Right ventricle myocardium superior (tissue), 1 donor: ENCODE measurements around the gene CYP46A1. TPM values are rescaled to one million over a fixed set of nuclear protein-coding genes. Genes with fewer than 3 reads are reported as not detected.
"Not testable (repeated sequence)": the region's sequence is repeated elsewhere in the genome, so short reads cannot be mapped to it uniquely, and the experiment has no call there.

Source experiments
- ATAC-seq: fragments of 200-7000 bp; cut with Tn5 transposase; one replicate; pipeline ENCODE4 v1.9.1; 2020; ENCODE audit warnings: mild to moderate bottlenecking; ENCODE audit not compliant: poor library complexity
- DNase-seq: peaks from one replicate; pipeline ENCODE4 v3.0.0-alpha.2; 2020
- intact Hi-C: fragments of 100-400 bp; cut with DNase I; formaldehyde crosslinking; loops from one replicate; pipeline ENCODE4 v1.11.2; 2022
- total RNA-seq: library from RNA; stranded (reverse); fragmentation: NEBNext Ultra II Directional; extraction: Animal tissue kit (Norgen Biotek cat#: 25700); gene quantifications from one replicate; pipeline ENCODE4 v1.2.1, GENCODE V29; 2021
- donor health status: DM: no; HTN: yes; CAD: no; lungs with severe emphysema.

CYP46A1 gene
- total RNA-seq, 1 donor from 2014 or later, result 3.0 TPM

DNA sequence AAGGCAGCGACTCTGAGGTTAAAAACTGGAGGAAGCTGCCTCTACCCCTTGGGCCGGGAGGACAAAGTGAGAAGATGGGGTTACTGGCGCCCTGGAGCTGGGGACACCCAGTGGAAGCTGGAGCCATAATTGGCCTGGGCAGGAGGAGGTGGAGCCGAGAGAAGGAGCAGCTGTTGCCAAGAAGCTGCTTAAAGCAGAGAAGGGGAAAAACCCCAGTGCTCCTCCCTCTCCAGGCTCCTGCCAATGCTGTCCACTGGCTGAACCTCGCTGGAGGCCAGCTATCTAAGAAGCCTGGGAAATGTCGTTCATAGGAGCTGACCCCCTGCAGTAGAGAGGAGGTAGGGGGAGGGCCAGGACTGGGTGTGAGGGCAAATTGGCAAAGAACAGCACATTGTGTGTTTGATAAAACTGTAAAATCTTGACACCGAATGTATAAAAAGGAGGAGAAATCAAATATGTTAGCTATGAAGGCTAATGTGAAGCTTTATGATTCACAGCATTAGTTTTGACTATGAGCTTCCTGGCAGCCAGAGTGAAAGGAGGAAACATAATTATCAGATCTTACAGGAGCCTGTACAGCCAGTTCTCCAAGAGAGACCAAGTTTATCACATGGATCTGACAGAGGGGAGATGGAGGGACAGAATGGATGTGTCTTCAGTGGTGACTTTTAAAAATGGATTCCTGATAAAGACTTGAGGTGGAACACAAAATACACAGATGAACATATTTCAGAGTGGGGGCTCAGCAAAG is 29.7 kb upstream of the CYP46A1 start:
- DNase-seq, result peak; percentile 74
- peak; percentile 85 for ATAC-seq
- intact Hi-C loops, result no loop called here

DNA sequence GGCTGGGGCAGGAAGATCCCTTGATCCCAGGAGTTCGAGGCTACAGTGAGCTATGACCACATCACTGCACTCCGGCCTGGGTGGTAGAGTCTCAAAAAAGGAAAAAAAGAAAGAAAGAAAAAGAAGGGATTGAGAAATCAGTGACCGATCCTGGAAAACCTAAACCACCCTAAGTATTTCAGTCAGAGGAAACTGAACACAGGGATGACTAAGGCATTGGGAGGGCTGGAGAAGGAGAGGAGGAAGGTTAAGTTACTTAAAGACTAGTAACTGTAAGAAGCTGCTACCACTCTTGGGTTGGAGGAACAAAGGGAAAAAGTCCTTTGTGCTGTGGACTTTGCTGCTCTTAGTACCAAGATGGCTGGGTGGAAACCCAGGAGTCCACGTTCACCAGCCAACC is 28.6 kb upstream of the CYP46A1 start:
- intact Hi-C loops, result no loop called here
- DNase-seq, result no peak
- ATAC-seq, result no peak

DNA sequence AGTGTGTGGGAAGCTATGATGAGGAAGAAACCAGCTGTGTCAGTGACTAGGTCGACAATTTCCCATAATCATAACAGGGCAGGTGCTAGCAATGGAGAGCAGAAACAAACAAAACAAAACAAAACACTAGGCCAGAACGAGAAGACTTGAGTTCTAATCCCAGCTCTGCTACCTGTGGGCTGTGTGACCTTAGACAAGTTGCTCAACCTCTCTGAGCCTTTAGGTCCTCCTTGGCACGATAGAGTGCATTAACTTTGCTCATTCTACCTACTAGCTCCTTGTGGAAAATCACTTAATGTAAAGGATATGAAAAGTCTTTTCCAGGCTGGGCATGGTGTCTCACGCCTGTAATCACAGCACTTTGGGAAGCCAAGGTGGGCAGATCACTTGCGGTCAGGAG is 27.9 kb upstream of the CYP46A1 start:
- intact Hi-C loops, result no loop called here
- ATAC-seq (no peak), DNase-seq (no peak)

DNA sequence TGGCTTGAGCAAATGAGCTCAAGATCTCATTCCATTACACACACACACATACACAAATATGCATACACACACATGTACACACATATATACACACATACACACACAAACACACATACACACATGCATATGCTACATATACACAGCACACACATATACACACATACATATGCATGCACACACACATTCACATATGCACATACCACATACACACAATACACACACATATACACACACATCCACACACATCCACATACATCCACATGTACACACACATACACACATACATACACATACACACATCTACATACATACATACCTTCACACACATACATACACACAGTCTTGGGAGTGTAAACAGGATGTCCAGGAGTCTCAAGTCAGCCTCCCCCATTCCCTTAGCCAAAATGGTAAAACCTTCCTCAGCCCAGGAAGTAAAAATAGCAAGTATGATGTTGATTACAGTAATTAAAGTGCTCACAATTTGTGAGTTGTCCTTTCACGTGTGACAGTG is 26.4 kb upstream of the CYP46A1 start:
- DNase-seq, result no peak
- ATAC-seq, result no peak
- intact Hi-C loops, result no loop called here

DNA sequence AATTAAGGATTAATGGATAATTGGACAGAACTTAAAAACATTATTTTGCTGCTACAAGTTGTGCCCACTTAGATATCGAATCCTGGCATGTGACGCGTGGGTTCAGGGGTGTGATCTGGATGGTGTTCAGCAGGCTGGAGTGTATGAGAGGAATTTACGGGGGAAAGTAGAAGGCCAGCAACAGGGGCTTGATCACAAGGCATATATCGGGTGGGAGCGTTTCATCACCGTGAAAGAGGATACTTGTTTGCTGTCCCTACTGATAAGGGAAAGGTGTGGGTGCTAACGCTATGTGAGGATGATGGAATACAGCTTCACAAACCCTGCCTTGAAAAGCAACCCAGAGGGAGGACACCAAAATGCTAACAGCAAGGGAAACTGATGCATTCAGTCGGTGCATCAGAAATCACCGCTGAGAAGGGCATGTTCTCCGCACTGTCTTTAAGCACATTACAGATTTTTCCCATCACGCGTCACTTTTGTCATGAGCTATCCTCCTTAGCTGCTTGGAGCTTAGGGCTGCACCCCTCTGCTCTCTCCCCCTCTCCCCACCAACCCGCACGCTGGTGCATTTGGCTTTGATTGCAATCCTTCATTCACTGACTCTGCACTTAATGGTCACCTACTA is 25.8 kb upstream of the CYP46A1 start:
- intact Hi-C loops, result no loop called here
- ATAC-seq, result no peak
- DNase-seq, result no peak

DNA sequence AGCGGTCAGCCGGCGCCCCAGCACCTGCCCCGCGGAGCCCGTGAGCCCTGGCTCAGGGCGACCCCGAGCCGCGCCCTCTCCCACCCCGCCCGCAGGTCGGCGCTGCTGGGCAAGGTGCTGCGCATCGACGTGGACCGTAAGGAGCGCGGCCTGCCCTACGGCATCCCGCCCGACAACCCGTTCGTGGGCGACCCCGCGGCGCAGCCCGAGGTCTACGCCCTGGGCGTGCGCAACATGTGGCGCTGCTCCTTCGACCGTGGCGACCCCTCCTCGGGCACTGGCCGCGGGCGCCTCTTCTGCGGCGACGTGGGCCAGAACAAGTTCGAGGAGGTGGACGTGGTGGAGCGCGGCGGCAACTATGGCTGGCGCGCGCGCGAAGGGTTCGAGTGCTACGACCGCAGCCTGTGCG is 24.8 kb upstream of the CYP46A1 start:
- ATAC-seq (no peak), DNase-seq (no peak)
- intact Hi-C loops, result no loop called here

DNA sequence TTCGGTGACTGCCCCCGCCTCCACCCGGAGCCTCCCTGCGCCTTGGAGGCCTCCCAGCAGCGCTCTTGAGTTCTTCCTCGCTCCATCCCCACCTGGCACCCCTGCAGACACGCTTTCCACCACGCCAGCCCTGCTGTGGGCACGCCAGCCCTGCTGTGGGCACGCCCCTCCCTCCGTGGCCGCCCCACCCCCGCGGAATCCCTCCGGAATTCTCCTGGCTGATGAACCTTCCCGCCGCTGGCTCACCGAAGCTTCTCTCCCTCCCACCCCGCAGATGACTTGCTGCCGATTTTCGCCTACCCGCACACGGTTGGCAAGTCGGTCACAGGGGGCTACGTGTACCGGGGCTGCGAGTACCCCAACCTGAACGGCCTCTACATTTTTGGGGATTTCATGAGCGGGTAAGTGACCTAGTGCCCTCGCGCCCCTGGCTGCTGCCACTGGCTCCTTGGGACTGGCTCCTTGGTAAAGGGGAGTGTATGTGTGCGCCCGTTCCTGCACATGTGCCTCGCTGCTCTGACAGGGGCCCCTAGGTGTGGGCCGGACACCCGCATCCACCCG is 24.0 kb upstream of the CYP46A1 start:
- DNase-seq (peak; percentile 33), ATAC-seq (no peak)
- intact Hi-C loops, result no loop called here

DNA sequence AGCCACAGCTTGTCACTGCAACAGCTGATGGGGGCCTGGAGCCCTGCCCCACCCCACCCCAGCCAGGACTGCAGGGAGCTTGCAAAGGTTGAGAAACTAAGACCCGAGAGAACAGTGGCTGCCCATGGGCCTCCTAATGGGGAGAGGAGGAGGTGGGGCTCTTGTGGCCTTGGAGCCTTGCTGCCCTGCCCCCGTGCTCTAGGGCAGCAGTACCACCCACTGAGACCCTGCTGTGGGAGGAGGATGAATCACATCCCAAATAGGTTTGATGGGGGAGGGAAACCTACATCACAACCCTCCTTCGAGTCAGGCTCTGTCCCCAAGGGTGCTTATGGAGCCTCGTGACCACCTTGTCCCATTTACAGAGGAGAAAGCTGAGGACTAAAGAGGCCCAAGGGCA is 23.3 kb upstream of the CYP46A1 start:
- no peak for ATAC-seq
- intact Hi-C loops, result no loop called here
- no peak for DNase-seq

DNA sequence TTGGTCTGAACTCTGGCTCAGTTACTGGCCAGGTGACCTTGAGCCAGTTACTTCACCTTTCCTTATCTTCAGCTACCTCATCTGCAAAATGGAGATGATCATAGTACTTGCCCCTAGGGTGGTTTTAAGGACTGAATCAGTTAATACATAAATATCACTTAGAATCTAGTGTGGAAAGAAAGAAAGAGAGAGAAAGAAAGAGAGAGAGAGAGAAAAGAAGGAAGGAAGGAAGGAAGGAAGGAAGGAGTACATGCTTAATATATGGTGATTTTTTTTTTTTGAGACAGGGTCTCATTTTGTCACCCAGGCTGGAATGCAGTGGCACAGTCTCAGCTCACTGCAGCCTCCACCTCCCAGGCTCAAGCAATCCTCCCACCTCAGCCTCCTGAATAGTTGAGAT is 22.9 kb upstream of the CYP46A1 start:
- ATAC-seq, intact Hi-C loops: not testable (repeated sequence)

DNA sequence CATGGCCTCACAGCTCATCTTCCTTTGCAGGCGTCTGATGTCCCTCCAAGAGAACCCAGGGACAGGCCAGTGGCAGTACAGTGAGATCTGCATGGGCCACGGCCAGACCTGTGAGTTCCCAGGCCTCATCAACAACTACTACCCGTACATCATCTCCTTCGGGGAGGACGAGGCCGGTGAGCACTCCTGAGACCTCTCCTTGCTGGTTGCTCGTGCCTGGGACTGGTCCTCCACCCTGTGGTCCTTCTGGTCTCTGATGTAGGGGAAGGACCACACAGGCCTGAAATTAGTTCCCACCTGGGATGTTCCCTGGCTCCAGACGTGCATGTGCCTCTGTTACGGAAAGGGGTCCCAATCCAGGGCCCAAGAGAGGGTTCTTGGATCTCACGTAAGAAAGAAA is 21.3 kb upstream of the CYP46A1 start:
- DNase-seq (no peak), ATAC-seq (no peak)
- intact Hi-C loops, result no loop called here

More for the DNA sequence above, 22.9 kb upstream of the CYP46A1 start:
- DNase-seq, result not testable (repeated sequence)

DNA sequence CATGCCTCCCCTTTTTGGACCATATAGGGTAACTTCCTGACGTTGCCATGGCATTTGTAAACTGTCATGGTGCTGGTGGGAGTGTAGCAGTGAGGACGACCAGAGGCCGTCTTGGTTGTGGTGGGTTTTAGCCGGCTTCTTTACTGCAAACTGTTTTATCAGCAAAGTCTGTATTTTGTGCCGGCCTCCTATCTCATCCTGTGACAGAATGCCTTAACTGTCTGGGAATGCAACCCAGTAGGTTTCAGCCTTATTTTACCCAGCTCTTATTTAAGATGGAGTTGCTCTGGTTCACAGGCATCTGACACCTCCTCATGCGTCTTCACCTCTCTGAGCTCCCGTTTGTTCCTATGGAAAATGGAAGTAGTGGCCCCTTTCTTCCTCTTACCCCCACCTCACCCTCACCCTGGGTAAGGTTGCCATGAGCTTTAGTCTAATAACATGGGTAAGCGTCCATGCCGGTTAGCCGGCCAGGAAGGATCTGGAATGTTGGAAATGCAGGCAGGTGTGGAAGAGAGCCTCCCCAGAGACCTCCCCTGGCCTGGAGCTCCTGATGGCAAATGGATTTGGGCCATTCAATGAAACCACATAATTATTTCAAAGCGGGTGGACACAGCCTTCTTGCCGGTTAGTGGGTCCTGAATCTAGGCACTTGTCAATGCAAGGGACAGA is 20.6 kb upstream of the CYP46A1 start:
- intact Hi-C loops, result no loop called here
- no peak for DNase-seq
- ATAC-seq, result no peak

DNA sequence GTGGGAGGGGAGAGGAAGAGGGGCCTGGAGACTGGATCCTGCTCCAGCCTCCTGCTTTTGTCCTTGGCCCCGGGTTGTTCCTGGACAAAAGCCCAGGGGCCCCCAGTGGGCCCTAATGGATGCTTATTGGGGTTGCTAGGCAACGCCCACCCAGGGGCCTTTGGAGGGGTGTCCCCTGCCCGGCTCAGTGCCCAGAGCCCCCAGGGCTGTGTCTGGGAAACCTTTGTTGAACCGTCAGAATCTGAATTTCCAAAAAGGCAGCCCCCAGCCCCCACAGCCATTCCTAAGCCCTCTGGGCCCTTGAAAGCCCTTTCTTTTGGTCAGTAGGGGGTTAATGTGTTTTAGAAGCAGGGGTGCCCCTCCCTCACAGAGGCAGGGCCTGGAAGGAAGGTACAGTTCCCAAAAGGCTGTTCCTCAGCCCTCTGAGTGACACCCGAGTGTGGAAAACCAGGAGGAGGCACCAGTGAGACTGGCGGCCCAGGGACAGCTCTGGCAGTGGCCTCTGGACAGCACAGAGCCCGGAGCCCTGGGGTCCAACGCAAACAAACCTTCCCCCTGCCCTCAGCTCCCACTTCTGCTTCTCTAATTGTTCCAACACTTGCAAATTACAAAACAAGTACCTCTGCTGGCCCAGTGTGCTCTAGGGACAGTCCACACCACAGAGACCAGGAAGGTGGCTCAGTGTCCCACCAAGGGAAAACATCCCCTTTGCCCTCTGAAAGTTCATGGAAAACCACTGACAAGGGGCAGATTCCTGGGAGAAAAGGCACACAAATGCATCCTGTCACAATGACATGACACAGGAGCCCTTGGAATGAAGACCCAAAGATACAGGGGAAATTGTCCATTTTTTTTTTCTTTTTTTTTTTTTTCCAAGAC is 19.8 kb upstream of the CYP46A1 start:
- no peak for DNase-seq
- intact Hi-C loops, result no loop called here
- no peak for ATAC-seq

DNA sequence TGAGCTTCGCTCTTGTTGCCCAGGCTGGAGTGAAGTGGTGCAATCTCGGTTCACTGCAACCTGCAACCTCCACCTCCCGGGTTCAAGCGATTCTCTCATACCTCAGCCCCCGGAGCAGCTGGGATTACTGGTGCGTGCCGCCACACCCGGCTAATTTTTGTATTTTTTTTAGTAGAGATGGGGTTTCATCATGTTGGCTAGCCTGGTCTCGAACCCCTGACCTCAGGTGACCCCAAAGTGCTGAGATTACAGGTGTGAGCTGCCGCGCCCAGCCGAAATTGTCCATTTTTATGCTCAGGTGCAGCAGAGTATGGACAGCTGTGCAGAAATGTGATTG is 19.2 kb upstream of the CYP46A1 start:
- ATAC-seq, result no peak
- intact Hi-C loops, result no loop called here
- DNase-seq, result no peak

DNA sequence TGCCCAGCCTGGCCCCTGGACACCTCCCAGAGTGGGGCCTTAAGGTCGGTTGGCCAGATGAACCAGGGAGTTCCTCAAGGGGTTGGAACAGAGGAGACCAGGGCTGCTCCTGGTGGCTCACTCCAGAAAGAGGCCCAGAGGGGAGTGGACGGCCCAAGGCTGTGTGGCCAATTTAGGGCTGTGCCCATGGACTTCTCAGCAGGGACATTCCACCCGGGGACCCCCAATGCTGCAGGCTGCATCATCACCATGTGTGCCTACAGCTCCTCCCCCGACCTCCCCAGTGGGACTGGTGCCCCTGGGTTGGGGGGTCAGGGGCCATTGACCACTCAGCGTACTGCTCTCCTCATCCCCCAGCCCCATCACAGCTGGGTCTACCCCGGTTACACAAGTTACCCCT is 17.6 kb upstream of the CYP46A1 start:
- ATAC-seq, result no peak
- no peak for DNase-seq
- intact Hi-C loops, result no loop called here

DNA sequence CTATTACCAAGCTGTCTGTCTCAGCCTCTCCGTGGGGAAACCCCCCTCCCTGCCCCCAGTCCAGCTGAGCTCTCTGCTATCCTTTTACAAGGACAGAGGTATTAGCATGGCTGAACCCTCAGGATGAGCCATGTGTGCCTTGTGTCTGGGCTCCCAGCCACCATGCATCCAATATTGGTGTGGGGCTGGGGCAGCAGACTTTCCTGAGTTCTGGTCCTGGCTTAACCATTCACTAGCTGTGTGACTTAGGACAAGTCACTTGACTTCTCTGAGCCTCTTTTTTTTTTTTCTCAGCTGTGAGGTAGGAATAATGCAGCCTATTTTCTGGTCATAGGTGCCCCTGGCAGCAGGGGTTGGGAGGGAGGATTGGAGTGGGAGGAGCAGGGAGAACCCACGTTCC is 17.1 kb upstream of the CYP46A1 start:
- no peak for DNase-seq
- intact Hi-C loops, result no loop called here
- ATAC-seq, result no peak

DNA sequence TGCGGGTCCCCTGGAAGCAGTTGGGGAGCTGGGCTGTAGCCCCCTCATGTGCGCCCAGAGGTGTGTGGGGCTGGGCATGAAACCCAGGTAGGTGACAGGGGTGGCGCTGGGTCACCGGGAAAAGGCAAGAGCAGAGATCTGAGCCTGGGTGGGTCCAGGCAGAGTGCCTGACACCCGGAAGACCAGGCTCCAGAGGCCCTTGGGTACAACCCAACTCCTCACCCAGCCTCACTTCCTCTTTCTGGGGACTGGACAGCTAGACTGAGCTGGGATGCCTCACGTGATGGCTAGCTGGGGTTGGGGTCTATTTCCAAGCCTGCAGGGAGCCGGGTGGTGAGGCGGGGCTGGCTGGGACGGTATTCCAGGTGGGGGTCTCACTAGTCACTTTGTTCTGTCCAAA is 16.3 kb upstream of the CYP46A1 start:
- no peak for DNase-seq
- intact Hi-C loops, result no loop called here
- peak; percentile 40 for ATAC-seq

DNA sequence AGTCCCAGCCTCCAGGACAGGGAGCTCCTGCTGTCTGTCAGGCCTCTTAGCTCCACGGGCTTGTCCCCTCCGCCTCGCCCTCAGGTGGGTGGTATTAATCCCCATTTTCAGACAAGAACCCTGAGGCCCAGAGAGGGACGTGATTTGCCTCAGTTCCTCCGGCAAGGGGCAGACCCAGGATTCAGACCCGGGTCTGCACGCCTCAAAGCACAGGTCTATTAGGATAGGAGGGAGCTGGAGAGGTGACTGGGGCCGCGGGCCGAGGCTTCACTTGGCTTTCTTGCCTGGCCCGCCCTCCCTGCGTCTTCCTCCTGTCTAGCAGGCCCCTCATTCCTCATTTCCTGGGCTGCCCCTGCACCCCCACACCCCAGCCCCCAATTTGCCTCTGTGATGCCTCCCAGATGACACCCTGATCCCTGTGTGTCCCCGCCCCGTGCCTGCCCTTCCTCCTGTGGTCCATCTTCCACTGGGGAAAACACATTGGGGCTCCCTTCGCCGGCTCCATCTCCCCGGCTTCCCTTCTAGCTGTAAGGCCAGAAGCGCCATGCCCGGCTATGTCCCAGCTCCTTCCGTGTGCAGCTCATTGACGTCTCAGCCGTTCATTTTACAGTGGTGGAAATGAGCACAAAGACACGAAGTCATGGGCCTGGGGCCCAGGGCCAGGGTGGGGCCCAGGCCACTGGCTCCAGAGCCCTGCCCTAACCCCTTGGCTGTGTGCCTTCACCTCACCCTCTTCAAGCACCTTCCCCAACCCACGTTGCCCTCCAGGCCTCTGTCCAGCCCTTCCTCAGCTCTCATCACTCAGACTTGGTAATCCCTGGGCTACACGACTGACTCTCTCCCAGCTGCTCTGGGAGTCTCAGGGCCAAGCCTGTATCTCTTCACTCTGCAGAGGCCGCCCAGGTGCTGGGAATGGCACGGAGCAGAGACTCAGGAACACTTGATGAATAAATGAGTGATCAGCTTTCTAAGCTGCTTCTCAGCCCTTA is 15.5 kb upstream of the CYP46A1 start:
- DNase-seq (no peak), ATAC-seq (no peak)
- intact Hi-C loops, result no loop called here
